ENCODE measurements around the gene SLC22A25.
"Not testable (repeated sequence)": the region's sequence is repeated elsewhere in the genome, so short reads cannot be mapped to it uniquely, and the experiment has no call there.

Gene SLC22A25

DNA sequence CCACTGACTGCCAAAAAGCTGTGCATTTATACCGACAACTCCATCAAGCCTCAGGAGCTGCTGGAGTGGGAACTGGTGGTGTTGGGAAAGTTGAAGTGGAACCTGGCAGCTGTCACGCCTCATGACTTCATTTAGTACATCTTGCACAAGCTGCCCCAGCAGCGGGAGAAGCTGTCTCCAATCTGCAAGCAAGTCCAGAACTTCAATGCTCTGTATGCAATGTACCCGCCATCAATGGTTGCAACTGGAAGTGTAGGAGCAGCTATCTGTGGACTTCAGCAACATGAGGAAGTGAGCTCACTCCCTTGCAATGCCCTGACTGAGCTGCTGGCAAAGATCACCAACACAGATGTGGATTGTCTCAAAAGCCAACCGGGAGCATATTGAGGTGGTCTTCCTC is at the start of gene SLC22A25:
Gene SLC22A25, minus strand, starts transcription at position 67 of the 400 bp plus-strand sequence. CDS start 13,947 bp downstream, outside the sequence.
- no peak for DNase-seq

DNA sequence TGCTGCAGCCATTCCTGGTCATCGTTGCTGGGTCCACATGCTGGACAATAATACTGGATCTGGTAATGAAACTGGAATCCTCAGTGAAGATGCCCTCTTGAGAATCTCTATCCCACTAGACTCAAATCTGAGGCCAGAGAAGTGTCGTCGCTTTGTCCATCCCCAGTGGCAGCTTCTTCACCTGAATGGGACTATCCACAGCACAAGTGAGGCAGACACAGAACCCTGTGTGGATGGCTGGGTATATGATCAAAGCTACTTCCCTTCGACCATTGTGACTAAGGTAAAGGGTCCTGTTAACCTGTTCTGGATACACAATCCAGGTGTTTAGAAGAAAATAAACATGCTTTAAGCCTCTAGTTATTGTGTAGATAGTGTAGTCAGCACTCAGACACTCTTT is 46.9 kb upstream of the SLC22A25 start:
- DNase-seq: no peak

DNA sequence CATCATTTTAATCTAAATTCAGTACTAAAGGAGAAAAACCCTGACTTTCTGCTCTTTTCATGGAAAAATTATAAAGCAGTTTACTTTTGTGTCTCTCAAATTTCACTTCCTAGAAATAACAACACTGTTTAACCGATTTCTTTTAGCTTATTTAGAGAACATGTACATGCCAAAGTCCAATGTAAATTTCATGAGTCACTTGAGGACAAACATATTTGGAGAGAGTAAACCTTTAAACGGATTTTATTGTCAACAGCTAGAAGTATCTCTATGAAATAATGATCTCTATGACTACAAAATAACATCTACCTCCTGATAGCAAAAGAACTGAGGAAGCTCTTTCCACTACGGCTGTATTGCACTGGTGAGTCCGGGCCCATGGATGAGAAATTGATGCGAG is 46.3 kb upstream of the SLC22A25 start:
- DNase-seq: no peak

DNA sequence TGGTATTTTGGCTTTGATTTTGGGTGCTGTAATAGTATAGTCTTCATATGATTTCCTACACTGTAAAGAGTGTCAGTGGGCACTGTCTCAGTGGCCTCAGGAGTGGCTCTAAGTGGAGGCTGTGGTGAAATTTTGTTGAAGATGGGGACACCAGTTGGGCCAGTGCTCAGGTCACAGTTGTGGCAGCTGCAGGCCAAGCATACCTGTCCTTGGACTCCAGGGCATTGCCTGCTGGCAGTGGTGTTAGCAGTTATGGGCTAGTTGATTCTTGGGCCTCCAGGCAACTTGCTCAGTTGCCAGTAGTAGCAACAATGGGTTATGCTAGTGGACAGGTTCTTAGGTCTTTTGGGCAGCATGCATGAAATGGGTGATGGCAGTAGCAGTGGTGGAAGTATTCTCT is 39.2 kb upstream of the SLC22A25 start:
- DNase-seq: no peak

DNA sequence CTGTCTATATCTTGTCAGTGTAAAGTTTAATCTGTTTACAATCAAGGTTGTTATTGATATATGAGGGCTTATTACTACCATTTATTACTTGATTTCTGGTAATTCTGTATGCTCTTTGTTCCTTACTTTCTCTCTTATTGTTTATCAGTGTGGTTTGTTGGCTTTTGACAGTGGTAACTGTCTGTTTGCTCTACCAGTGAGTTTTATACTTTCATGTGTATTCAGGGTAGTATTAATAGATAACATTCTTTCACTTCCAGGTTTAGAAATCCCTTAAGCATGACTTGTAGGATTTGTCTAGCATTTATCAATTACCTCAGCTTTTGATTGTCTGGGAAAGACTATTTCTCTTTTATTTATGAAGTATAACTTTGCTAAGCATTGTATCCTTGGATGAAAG is 37.5 kb upstream of the SLC22A25 start:
- DNase-seq: no peak

DNA sequence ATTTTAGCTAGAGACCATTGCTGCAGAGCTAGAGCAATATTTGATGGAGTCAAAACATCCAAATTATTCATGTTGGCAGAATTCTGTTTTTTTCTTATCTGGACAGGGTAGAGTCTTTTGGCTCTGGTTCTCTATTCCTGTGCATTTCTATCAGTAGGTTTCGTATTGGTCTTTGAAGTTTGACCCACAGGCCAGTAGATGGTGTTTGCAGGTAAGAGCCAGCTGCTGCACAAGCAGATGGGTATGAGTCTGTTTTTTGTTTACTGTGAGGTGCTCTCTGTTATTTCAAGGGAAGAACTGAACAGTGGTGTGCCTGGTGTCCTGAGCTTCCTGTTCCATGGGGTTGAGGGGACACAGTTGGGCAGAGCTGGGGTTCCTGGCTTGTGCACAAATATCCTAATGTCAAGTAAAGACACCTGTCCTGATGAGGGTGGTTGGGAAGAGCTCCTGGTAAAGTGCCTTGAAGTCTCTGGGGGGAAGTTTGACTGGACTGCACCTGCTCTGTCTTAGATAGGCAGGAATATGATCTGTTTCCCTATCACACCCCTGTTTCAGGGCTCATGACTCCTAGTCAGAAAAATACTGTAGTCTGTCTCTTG is 34.0 kb upstream of the SLC22A25 start:
- DNase-seq: no peak

DNA sequence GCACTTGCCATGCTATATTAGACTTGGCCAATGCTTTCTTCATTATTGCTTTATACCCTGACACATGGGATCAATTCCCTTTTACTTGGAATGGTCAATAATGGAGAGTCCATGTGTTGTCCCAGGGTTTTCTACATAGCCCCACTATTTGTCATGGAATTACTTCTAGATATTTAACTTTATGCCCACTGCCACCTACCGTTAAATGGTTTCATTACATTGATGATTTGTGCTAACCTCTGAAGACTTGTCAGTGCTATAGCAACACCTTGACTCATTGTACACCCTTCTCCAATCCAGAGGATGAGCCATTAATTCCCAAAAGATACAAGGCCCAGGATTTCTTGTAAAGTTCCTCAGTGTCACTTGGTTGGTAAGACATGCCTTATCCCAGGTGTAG is 31.4 kb upstream of the SLC22A25 start:
- no peak for DNase-seq

DNA sequence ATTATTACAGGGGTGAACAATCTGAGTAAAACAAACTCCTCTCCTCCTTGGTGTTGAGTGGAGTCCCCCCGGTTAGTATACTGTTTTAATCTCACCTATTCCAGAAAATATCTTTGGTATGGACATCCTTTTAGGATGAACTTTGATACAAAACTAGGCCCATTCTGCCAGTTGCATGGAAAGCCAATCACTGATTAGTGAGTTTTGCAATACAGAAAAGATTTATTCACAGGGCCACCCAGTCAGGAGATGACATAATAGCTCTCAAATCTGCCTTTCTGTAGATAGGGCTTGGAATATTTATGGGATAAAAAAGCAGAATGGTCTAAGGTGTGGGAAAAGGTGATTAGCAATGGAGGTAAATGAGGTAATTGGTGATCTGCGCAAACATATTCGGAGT is 30.3 kb upstream of the SLC22A25 start:
- no peak for DNase-seq

DNA sequence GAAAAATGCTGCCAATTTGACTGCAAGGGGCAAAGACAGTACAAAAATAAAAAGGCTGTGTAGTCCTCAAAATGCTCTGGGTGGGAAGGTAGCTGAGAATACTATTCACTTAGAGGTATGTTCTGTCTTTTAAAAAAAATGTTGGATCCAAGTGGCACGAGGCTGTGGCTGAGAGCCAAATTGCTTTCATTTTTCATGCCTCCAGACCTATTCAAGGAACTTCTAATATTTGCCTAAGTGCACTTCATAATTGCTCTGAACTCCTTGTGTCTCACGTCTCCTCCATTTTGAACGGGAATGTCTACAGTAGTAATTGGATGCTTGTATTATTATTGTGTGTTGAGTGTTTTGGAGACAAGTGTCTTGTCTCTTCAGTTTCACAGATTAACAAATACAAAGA is 19.1 kb upstream of the SLC22A25 start:
- no peak for DNase-seq

DNA sequence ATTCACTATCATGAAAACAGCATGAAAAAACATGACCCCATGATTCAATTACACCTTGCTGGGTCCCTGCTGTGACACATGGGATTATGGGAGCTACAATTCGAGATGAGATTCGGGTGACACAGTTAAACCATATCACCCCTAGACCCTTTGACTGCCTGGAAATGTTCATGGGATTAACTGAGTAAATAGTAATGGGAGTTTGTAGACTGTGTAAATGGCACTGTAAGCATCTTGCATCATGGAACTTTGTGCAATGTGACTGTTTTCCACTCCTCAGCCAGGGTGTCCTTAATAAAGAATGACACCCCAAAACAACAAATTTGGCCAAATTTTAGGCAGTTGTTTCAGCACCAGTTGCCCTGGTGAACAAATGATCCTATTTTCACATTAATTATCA is 7.9 kb upstream of the SLC22A25 start:
- no peak for DNase-seq

DNA sequence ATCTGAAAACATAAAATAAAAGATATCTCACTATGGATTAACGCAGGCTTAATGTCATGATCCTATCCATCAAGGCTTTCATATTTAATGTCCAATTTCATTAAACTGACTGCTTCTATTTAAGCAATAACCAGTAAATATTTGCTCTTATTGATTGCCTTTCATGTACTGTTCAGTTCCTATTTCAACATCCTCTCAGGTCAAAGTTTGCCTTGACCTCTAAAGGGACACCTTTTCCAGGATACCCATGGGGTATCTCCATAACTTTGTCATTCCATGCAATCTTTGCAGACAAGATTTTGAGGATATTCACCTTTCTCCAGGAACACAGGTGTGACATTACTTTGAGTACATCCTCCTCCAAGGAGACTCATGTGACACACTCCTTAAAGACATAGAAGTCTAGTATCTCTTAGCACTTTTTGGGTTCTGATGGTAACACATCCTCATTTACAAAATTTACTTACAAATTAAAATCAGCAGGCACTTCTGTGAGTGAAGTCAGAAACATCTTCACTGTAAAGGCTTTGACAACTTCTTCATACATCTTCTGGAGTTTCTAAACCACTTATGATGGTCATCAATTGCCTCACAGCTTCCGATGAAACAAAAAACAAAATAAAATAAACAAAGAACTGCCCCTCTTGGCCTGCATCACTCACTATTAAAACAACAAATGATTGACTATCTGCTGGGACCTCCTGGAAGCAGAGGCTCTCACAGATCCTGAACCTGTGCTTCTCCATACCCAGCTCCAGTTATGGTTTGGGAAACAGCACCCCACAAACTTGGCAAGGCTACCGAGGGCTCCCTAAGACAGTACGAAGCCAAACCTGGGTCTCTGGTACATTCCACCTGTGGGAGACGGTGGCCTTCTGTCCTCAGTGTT is 7.0 kb upstream of the SLC22A25 start:
- no peak for DNase-seq

DNA sequence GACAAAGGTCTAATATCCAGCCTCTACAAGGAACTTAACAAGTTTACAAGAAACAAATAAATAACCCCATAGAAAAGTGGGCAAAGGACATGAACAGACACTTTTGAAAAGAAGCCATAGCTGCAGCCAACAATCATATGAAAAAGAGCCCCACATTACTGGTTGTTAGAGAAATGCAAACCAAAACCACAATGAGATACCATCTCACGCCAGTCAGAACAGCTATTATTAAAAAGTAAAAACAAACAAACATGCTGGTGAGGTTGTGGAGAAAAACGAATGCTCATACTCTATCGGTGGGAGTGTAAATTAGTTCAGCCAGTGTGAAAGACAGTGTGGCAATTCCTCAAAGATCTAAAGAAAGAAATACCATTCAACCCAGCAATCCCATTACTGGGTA is 5.6 kb upstream of the SLC22A25 start:
- DNase-seq: no peak

DNA sequence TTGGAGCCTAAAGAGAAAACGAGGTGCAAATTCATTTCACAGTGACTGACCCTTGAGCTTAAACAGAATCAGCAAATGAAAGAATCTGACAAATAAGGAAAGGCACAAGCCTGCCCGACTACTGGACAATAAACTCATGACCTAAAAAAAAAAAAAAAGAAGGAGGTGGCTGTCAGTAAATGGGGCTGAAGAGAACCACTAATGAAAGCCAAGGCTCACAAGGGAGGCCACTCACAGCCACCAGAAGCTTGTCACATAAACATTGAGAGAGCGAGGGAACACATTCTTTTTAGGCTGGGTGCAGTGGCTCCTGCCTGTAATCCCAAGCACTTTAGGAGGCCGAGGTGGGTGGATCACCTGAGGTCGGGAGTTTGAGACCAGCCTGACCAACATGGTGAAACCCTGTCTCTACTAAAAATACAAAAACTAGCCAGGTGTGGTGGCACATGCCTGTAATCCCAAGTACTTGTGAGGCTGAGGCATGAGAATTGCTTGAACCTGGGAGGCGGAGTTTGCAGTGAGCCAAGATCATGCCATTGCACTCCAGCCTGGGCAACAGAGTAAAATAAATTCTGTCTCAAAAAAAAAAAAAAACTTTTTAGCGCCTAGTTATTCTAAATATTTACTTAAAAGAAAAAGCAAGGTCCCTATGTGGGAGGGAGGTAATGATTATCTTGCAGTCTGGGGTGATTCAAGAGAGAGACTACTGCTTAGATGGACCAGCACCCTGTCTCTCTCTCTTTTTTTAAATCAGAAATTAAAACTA is 4.0 kb upstream of the SLC22A25 start:
- DNase-seq: not testable (repeated sequence)

DNA sequence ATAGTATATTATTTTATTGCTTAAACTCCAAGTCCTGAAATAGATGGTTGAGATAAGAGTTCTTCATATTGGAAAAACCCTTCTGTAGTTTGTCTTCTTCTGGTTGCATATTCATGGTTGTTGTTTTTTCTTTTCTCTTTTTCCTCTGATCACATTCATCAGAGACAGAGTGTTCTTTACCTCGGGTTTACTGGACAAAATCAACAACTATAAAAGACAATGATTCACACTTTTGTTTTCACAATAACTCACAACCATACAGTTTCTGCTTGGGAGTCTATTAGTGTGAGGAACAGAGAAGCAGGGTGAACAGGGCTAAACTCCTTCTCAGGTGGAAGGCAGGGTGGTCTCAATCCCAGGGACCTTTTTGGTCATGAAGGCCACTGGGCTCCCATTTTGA is 2.6 kb upstream of the SLC22A25 start:
- DNase-seq: no peak

DNA sequence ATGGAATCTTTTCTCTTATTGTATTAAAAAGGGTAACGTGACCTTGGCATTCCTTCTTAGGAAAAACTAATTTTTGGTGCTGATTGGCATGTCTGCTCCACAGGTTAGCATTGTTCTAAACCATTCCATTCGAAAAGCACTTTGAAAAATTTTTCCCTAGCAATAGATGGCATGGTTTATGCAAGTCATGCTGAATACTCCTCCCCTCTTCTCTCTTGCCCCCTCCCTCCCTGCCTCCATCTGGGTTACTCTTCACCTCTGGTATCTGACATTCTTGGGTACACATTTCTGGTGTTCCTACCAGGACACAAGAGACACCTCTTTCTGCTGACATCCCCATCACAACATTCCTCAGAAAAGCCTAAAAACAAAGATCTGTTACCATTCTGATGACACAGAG is 1.5 kb upstream of the SLC22A25 start:
- DNase-seq: no peak

DNA sequence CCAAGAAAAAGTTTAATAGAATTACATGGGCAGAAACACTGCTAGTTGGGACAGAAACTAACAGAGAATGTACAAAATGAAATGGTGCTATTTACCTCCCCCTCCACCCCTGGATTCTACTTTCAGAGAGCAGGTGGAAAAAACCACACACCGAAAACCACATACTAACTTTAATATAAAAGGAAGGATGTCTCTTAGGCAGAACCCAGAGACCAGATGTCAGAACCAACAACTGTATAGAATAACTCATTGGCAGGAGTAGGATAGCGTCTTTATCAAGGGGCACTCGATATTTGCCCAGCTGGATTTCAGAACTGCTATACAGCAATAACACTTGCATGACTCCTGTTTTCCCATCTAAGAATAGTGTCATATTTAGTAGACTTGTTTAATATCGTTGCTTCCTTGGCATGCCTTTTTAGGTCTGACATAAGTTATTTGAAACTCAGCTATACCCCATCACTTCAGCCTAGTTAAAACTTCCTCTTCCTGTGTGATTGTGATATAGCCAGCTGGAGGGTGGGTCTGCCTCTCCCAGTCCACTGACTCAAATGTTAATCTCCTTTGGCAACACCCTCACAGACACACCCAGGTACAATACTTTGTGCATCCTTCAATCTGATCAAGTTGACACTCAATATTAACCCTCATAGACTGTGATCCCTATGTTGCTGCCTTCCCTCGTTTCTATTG is 1.2 kb downstream of the SLC22A25 start:
- DNase-seq: no peak

DNA sequence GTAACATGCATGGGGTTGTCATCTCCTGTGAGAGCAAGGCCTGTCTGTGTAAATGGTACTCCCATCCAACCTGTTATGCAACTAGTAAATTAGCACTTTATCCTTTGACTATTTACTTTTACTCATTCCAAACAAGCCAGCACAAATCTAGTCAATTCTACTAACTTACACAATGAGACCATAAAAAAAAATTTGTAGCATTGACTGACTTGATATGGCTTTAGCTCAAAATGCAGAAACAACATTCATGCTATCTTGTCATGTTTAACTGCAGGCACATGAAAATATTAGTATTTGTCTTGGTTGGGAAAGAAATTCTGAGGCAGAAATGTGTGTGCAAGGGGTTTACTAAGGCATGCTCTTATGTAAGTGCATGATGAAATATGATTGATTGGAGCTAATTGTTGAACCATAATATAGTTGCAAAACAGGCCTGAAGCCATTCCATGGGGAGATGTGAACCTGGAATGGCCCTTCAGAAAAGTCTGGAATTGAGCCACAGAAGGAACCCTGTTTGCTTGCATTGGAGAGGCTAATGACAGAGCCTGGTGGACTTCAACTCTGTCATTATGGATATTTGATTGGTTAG is 2.5 kb downstream of the SLC22A25 start:
- DNase-seq: no peak

DNA sequence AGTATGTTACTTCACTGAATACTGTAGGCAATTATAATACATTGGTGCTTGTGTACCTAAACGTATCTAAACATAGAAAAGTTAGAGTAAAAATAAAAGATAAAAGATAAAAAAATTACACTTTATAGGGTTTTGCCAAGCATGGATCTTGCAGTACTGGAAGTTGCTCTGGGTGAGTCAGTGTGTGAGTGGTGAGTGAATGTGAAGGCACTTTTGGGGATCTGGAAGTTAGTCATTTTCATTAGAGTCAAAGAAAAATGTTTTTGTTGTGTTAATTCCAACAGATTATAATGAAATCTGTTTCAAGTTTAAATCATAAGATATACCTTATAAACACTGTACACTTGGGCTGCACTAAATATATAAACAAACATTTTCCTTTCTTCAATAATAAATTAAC is 3.3 kb downstream of the SLC22A25 start:
- DNase-seq: no peak

DNA sequence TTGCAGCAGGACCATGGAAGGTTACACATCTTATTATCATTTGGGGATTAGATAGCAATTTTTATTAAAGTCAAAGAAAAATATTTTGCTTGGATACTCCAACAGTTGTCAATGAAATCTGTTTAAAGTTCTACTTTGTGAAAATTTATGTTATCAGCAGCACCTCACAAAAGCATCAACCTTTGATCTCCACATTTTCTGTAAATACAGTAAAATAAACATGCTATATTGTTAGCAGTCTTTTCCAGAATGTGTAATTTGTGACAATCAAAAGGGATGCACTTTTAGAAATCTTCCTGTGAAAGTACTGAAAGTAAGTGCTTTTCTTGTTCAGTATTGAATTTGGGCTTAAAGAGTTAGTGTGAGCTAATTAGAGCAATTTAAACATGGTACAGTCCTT is 4.1 kb downstream of the SLC22A25 start:
- DNase-seq: no peak

DNA sequence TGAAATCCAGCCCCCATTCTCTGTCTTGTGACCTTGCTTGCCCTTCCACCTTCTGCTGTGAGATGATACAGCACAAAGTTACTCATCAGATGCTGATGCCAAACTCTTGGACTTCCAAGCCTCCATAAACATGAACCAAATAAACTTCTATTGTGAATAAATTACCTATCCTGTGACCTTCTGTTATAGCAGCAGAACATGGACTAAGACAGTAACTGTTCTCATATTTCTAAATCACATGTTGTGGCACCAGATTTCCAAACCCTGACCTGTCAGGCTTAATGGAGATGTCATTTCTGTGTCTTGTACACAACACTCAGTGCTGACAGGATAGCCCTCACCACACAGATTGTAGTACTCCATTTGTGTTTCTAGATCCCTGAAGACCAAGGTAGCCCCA is 6.0 kb downstream of the SLC22A25 start:
- no peak for DNase-seq

DNA sequence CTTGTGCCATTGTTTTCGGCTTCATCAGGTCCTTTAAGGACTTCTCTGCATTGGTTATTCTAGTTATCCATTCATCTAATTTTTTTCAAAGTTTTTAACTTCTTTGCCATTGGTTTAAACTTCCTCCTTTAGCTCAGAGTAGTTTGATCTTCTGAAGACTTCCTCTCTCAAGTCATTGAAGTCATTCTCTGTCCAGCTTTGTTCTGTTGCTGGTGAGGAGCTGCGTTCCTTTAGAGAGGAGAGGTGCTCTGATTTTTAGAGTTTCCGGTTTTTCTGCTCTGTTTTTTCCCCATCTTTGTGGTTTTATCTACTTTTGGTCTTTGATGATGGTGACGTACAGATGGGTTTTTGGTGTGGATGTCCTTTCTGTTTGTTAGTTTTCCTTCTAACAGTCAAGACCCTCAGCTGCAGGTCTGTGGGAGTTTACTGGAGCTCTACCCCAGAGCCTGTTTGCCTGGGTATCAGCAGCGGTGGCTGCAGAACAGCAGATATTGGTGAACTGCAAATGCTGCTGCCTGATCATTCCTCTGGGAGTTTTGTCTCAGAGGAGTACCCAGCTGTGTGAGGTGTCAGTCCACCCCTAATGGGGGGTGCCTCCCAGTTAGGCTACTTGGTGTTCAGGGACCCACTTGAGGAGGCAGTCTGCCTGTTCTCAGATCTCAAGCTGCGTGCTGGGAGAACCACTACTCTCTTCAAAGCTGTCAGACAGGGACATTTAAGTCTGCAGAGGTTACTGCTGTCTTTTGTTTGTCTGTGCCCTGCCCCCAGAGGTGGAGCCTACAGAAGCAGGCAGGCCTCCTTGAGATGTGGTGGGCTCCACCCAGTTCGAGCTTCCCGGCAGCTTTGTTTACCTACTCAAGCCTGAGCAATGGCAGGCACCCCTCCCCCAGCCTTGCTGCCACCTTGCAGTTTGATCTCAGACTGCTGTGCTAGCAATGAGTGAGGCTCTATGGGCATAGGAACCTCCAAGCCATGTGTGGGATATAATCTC is 7.6 kb downstream of the SLC22A25 start:
- DNase-seq: not testable (repeated sequence)

DNA sequence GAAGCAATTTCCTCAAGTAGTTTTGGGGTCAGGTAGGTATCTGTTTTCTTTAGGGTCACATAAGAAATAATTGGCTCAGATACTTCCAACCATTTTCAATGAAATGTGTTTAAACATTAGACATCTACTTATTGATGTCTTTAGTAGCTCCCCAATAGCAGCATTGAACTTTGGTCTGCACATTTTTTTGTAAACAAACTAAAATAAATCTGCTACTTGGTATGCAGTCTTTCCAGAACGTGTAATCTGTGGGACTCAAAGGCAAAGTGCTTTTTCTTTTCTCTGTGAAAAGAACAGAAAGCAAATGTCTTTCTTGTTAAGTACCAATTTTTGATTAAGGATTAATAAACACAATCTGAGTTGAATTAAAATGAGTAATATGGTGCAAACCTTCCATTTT is 13.6 kb downstream of the SLC22A25 start:
- no peak for DNase-seq
